ENCODE measurements around the gene LSAMP. TPM values are rescaled to one million over a fixed set of nuclear protein-coding genes. Genes with fewer than 3 reads are reported as not detected.
A peak's percentile ranks its signal among the peaks of the same experiment; 100 is the strongest.

Gene LSAMP
- total and polyA plus RNA-seq, 9 of the 15 experiments (the other 6 are each of a cell fraction or from before 2014, with no cell fraction given), result 0.09 to 0.11 TPM; not detected in 7

- TF ChIP-seq ATF4 (CRISPR knock-in tag; IDR thresholded peaks at IDR 0.05) (no peak), MEIS2 (IDR thresholded peaks at IDR 0.05; ENCODE audit: partially characterized antibody) (no peak), IFI16 (CRISPR knock-in tag; IDR thresholded peaks at IDR 0.05) (no peak), ZNF717 (CRISPR knock-in tag; IDR thresholded peaks at IDR 0.05) (no peak), ATF3 (IDR thresholded peaks at IDR 0.05) (no peak), ATF3 (CRISPR knock-in tag; conservative IDR thresholded peaks at IDR 0.05) (no peak), CCAR2 (IDR thresholded peaks at IDR 0.05; ENCODE audit: low read depth, low read length) (no peak), BCLAF1 (IDR thresholded peaks at IDR 0.05; ENCODE audit: borderline replicate concordance in 1 of 2, control insufficient read depth in 1 of 2, low read depth in 2 of 2, low read length in 1 of 2) (no peak), SLC30A9 (CRISPR knock-in tag; IDR thresholded peaks at IDR 0.05) (no peak), MTA3 (IDR thresholded peaks at IDR 0.05; ENCODE audit: borderline replicate concordance) (no peak), JUND (IDR thresholded peaks at IDR 0.05; ENCODE audit: borderline replicate concordance, low read depth, low read length) (0 out of 2 replicates have a peak, but pooled peaks have one; percentile 17), JUND (tag; IDR thresholded peaks at IDR 0.05; ENCODE audit: borderline replicate concordance, low read depth, low read length) (no peak), SNIP1 (IDR thresholded peaks at IDR 0.05; ENCODE audit: low read depth) (no peak), TEAD4 (IDR thresholded peaks at IDR 0.05; ENCODE audit: low read length) (0 out of 2 replicates have a peak, but pooled peaks have one; percentile 14), TEAD4 (CRISPR knock-in tag; IDR thresholded peaks at IDR 0.05; ENCODE audit: borderline replicate concordance) (no peak), ZBTB8A (IDR thresholded peaks at IDR 0.05; ENCODE audit: partially characterized antibody) (no peak), ZBTB1 (CRISPR knock-in tag; IDR thresholded peaks at IDR 0.05; ENCODE audit: borderline replicate concordance, low read depth) (no peak), PRPF4 (IDR thresholded peaks at IDR 0.05; ENCODE audit: insufficient read depth, low read depth, low read length, poor library complexity, severe bottlenecking) (no peak), MCM5 (IDR thresholded peaks at IDR 0.05; ENCODE audit: low read depth) (no peak), GATA2 (CRISPR knock-in tag; IDR thresholded peaks at IDR 0.05) (no peak), ZBTB34 (CRISPR knock-in tag; IDR thresholded peaks at IDR 0.05) (no peak), ILF3 (IDR thresholded peaks at IDR 0.05; ENCODE audit: borderline replicate concordance) (no peak)
Measured at GRCh38 chr3:115986555-115987207, 458.6 kb downstream of the LSAMP start (continued).
